AML-193 (cell line): ENCODE measurements around the gene GLRX.
A peak's percentile ranks its signal among the peaks of the same experiment; 100 is the strongest.

Source experiments
- DNase-seq, 2 experiments: peaks; one replicate each; lab custom pipeline; 2025; lab: John Stamatoyannopoulos, UW

Gene GLRX

GRCh38 chr5:95780597-95780996 is 41.9 kb downstream of the GLRX start:
- DNase-seq: no peak

DNA sequence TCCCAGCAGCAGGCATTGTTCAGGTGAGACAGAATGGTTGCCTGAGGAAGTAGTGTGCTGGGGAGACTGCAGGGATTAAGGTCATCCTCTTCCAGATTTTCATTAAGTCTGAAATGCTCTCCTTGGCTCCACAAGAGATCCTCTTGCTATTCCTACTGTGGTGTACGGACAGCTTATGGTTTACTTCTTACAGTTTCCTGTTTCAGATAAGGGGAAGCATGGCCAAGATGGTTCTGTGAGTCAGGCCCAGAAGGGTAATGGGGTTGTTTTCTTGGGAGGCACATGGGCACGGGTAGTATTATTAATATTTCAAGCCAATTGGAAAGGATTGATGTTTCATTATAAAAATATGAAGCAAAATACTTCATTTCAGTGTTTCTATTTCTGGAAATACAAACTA is 42.9 kb downstream of the GLRX start:
- DNase-seq: no peak

DNA sequence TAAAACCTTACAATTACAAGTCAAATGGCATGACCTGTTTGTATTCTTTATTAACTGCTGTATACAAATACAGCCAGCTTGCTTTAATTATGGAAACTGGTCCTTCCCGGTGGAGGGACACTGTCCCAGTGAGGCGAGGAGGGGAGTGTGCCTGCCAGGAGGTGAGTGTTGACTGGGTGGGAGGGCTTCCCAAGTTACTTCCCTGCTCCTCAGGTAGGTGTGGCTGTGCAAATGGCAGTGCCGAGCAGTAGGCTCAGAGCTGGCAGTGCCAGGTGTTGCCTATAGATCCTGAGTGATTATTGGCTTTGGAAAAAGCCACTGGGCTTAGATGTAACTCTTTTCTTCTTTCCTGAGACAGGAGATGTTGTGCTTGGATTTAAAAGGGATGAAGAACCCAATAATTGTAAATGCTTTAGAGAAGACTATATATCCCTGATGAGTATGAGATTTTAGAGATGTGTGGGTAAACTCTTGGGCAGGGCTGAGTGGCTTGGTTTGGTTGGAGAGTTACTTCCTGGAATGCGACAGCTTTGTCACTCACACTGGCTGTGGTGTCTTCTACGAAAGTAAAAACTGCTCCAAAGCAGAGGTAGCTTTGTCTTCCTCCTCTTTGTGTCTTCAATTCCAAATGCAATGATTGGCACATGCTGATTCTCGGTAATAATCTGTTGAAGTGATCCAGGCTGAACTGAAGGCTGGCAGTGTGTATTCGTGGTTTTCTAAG is 43.7 kb downstream of the GLRX start:
- no peak for DNase-seq

DNA sequence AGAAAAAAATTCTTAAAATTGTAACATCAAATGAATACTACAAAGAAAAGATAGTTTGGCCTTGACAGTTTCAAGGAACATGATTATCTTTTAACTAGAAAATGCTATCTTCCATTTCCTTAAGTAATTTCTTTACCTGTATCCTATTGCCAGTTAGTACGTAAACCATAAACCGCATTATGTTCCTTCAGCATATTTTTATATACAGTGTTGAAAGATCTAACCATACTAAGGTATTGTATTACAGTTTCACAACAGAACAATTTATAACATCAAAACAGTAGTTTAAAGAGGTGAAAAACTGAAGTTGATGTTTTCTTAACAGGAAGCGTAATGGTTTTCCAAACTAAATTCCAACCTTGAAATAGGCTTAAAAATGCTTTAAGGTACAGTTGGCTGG is 45.1 kb downstream of the GLRX start:
- DNase-seq: no peak

DNA sequence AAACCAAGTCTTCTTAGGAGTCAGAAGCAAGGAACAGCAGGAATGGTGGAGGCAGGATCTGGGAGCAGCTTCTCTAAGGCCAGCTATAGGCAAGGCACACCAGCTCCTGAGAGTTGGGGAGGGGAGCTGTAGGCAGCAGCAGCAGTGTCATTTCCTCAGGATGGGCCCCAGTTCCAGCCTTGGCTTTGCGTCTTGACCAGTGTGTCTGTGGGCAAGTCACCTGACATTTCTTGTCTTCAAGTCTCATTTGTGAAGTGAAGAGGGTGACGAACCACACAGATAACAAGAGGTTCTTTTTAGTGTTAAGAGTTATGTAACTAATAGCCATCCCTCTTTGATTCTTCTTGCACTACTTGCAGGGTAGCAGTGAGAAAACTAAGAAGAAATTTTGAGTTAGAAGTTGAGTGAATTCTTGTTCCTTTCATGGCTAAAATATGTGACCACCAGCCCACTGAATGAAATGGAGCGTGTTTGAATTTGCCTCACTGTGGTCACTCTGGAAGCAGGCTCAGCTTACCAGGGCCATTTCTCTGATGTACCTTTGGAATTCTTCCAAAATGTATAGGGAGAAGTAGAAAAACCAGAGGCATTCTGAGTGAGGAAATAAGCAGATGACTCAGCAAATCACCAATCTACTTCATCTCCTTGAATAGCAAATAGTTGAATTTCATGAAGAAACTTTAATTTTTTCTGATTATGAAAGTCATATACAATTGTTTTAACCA is 49.0 kb downstream of the GLRX start:
- peak; percentile 58 to 69 for DNase-seq

GRCh38 chr5:95771892-95772291 is 50.6 kb downstream of the GLRX start:
- no peak for DNase-seq

DNA sequence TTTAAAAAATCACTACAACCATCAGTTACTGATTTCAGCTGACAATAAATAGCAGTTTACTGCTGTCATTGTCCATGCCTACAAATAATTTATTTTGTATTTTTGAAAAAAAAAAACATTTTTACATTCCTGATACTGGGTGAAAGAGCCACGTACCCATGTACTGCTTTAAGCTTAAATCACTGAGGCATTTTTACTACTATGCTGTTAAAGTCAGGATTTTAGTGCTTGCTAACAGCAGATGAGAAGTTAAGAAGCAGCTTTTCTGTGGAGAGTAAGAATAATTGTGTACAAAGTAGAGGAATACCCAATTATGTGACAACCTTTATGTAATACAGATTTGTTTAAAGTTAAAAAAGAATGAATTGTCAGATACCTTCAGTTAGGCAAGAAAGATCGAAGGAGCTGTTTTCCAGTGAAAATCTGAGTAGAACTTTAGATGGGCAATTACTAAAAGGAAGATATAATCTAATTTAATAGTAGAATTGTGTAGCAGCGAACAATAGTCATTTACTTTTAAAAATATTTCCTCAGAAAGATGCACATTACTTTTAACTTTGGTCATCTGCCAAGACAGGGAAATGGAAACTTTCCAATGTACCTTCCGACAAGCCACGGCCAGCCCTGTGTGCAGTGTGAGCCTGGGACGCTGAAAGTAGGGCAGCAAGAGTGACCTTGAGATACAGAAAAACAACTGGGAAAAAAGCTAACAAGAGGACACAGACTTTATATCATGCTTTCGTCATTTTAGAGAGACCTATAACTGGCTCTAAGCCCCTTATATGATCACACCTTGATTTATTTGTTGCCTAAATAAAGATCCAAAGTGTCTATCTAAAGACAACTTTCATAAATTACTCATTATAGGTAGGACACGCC is 51.5 kb downstream of the GLRX start:
- DNase-seq: no peak

- DNase-seq: no peak
Observed at GRCh38 chr5:95768731-95769130, 53.8 kb downstream of the GLRX start.

DNA sequence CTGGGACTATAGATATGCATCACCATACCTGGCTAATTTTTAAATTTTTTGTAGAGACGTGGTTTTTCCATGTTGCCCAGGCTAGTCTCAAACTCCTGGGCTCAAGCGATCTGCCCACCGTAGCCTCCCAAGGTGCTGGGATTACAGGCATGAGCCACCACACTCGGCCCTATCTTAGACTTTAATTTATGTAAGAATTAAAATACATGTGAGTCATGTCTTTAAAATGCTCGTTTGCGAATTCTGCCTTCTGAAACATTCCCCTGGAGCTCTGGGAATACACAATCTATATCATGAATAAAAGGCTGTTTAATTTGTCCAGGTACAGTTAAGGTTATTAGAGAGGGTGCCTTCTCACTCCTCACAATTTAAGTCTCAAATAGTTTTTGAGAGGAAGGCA is 58.6 kb downstream of the GLRX start:
- DNase-seq: no peak
